Hepatocyte (in vitro differentiated cells): Measurements from ENCODE around the gene NR6A1.

Source experiments
- EZH2 ChIP-seq: fragments of 200-600 bp; sonication (generic); IDR thresholded peaks from 2 replicates; pipeline ENCODE4 v1.6.1; 2016; ENCODE audit warnings: antibody characterized with exemption, mild to moderate bottlenecking, borderline replicate concordance
- EZH2phosphoT487 ChIP-seq: fragments of 200-600 bp; sonication (generic); IDR thresholded peaks from one replicate; pipeline ENCODE4 v1.6.1; 2018; ENCODE audit warnings: antibody characterized with exemption, mild to moderate bottlenecking, low read depth, moderate library complexity; ENCODE audit not compliant: unreplicated experiment, severe bottlenecking
- TF ChIP-seq, protein P1 (sequence below): fragments of 200-600 bp; sonication (generic); IDR thresholded peaks from 2 replicates; pipeline ENCODE4 v1.5.1; 2016; ENCODE audit warnings: antibody characterized with exemption, mild to moderate bottlenecking; ENCODE audit not compliant: poor library complexity

DNA sequence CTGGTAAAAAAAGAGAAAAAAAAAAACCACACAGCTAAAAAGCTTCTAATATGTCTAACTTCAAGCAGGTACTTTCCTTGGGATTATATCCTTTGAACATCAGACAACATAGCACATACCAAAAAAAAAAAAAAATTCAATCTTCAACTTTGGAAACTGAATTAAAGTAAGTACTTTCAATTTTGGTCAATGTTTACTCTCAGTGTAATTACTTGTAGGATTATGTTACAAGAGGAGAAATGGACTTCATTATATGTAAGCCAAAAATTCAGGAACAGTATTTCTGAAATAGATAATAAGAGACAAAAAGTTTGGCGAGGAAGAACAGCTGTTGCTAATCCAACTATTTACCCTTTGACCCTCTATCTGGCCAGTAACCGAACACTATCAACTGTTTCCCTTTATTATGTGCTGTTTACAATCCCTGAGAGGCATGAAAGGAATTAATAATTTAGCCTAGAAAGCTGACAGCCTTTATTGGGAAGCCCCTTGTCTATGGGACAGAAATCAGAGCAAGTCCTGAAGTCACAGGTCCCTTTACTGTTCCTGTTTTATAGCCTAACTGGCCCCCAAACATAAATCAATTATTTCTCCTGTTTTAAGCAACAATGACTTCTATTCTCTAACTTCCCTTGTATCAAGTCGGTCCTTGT is 46.6 kb downstream of the NR6A1 start:
- TF ChIP-seq, protein P1, sequence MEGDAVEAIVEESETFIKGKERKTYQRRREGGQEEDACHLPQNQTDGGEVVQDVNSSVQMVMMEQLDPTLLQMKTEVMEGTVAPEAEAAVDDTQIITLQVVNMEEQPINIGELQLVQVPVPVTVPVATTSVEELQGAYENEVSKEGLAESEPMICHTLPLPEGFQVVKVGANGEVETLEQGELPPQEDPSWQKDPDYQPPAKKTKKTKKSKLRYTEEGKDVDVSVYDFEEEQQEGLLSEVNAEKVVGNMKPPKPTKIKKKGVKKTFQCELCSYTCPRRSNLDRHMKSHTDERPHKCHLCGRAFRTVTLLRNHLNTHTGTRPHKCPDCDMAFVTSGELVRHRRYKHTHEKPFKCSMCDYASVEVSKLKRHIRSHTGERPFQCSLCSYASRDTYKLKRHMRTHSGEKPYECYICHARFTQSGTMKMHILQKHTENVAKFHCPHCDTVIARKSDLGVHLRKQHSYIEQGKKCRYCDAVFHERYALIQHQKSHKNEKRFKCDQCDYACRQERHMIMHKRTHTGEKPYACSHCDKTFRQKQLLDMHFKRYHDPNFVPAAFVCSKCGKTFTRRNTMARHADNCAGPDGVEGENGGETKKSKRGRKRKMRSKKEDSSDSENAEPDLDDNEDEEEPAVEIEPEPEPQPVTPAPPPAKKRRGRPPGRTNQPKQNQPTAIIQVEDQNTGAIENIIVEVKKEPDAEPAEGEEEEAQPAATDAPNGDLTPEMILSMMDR: no peak
- TF ChIP-seq EZH2phosphoT487: no peak
- no peak for TF ChIP-seq EZH2
